ENCODE results near the gene EBP. TPM values are rescaled to one million over a fixed set of nuclear protein-coding genes. Genes with fewer than 3 reads are reported as not detected.

Gene EBP
- polyA plus RNA-seq, 1 donor (not counting 4 experiments of a cell fraction or from before 2014, with no cell fraction given): 194 TPM

DNA sequence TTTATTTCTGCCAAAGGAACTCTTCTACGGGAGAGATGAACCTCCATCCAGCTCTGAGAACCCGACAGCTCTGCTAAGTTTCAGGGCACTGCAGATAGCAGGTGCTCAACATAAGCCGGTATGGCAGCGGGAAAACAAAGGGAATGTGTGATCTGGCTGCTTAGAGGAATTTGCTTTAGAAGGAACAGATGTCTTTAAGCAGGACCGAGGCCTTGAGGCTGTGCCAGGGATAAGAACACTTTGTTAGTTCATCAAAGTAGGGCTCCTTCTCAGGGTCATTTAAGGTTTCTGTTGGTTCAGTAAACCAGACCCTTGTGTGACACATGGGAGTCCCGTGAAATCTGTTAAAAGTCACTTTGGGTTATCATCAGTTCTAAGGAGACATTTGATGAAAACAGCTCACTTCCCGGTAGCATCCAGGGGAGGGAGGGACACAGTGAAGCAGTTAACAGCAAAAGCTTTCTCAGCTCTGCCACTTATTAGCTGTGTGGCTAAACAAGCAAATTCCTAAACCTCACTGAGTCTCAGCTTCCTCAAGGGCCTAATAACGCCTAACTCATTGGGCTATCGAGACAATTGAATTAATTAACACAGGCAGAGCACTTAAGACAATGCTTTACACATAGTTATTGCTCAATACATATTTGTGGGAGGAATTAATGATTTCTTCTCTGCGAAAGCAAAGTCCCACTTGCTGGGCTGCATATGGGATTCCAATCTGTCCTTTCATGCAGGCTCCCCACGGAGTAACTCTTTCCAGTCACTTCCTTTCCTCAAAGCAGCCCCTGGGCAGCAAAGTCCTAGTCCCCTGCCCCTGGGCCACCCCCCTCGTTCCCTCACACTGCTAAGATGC, 48.5 kb upstream of the EBP start:
- TF ChIP-seq EZH2 (IDR thresholded peaks at IDR 0.05; ENCODE audit: low read length): no peak
- TF ChIP-seq, protein P1, sequence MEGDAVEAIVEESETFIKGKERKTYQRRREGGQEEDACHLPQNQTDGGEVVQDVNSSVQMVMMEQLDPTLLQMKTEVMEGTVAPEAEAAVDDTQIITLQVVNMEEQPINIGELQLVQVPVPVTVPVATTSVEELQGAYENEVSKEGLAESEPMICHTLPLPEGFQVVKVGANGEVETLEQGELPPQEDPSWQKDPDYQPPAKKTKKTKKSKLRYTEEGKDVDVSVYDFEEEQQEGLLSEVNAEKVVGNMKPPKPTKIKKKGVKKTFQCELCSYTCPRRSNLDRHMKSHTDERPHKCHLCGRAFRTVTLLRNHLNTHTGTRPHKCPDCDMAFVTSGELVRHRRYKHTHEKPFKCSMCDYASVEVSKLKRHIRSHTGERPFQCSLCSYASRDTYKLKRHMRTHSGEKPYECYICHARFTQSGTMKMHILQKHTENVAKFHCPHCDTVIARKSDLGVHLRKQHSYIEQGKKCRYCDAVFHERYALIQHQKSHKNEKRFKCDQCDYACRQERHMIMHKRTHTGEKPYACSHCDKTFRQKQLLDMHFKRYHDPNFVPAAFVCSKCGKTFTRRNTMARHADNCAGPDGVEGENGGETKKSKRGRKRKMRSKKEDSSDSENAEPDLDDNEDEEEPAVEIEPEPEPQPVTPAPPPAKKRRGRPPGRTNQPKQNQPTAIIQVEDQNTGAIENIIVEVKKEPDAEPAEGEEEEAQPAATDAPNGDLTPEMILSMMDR (optimal IDR thresholded peaks at IDR 0.05 in 1 of 3, IDR thresholded peaks at IDR 0.05 in 1 of 3, conservative IDR thresholded peaks at IDR 0.05 in 1 of 3; ENCODE audit: extremely low read depth in 1 of 3, insufficient read depth in 2 of 3, low read length in 3 of 3): no peak
- dilution Hi-C loops (cut with MboI; ENCODE audit: extremely low pct_ligation_motif_present, low sequenced_read_pairs): no loop called here
- DNase-seq (ENCODE audit: low read depth, low spot score) (no peak), FAIRE-seq (no peak)
- Histone ChIP-seq H3K36me3 (ENCODE audit: control insufficient read depth in 2 of 2, extremely low read depth in 1 of 2, insufficient read depth in 2 of 2, low read length in 2 of 2) (no peaks in the 10 kb centered on the region), H3K9me3 (ENCODE audit: control insufficient read depth, low read depth, low read length) (no peaks in the 10 kb centered on the region), H2AFZ (ENCODE audit: control insufficient read depth, low read length) (no peak overlapping the region), H3K9me1 (ENCODE audit: control insufficient read depth, extremely low read depth, insufficient read depth, low read length) (no peaks in the 10 kb centered on the region), H3K9ac (ENCODE audit: control insufficient read depth, extremely low read depth, insufficient read depth, low read length) (no peak overlapping the region), H3K79me2 (ENCODE audit: control insufficient read depth, insufficient read depth, low read length) (peaks cover 24% of the 10 kb centered on the region), H3K27me3 (ENCODE audit: control insufficient read depth, extremely low read depth, insufficient read depth, low read length) (no peaks in the 10 kb centered on the region), H3K27ac (ENCODE audit: control insufficient read depth, insufficient read depth, low read length) (no peak overlapping the region), H3K4me2 (ENCODE audit: control insufficient read depth, extremely low read depth, insufficient read depth, low read depth, low read length) (no peak overlapping the region), H3K4me1 (ENCODE audit: control insufficient read depth, extremely low read depth, insufficient read depth, low read length) (peaks cover 17% of the 10 kb centered on the region), H4K20me1 (ENCODE audit: control insufficient read depth, extremely low read depth, insufficient read depth, low read length) (no peaks in the 10 kb centered on the region), H3K4me3 (ENCODE audit: control insufficient read depth in 2 of 3, extremely low read depth in 1 of 3, insufficient read depth in 2 of 3, low read depth in 1 of 3, low read length in 3 of 3) (no peak overlapping the region)

DNA sequence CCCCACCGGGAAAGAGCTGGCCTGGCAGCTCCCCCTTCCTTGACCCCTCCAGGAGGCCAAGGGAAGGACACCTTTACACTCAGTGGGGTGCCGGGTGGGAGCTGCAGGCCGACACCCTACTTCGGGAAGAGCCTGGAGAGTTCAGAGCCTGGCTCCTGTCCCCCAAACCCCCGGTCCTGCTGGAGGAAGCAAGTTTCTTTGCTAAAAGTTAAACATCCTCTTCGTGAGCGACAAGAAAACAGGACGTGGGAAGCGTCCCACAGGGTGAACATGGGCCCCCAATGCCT, 48.0 kb upstream of the EBP start:
- peaks cover 27% of the 10 kb centered on the region for H3K79me2 ChIP-seq (ENCODE audit: control insufficient read depth, insufficient read depth, low read length)
- H3K4me1 ChIP-seq (ENCODE audit: control insufficient read depth, extremely low read depth, insufficient read depth, low read length): peaks cover 17% of the 10 kb centered on the region
- H3K36me3 ChIP-seq (ENCODE audit: control insufficient read depth in 2 of 2, extremely low read depth in 1 of 2, insufficient read depth in 2 of 2, low read length in 2 of 2): no peaks in the 10 kb centered on the region
- FAIRE-seq (no peak), DNase-seq (ENCODE audit: low read depth, low spot score) (no peak)
- no peaks in the 10 kb centered on the region for H3K9me1 ChIP-seq (ENCODE audit: control insufficient read depth, extremely low read depth, insufficient read depth, low read length)
- no peak overlapping the region for H2AFZ ChIP-seq (ENCODE audit: control insufficient read depth, low read length)
- no peak overlapping the region for H3K27ac ChIP-seq (ENCODE audit: control insufficient read depth, insufficient read depth, low read length)
- H4K20me1 ChIP-seq (ENCODE audit: control insufficient read depth, extremely low read depth, insufficient read depth, low read length): no peaks in the 10 kb centered on the region
- no peak overlapping the region for H3K9ac ChIP-seq (ENCODE audit: control insufficient read depth, extremely low read depth, insufficient read depth, low read length)
- no peaks in the 10 kb centered on the region for H3K9me3 ChIP-seq (ENCODE audit: control insufficient read depth, low read depth, low read length)
- dilution Hi-C loops (cut with MboI; ENCODE audit: extremely low pct_ligation_motif_present, low sequenced_read_pairs): no loop called here
- H3K27me3 ChIP-seq (ENCODE audit: control insufficient read depth, extremely low read depth, insufficient read depth, low read length): no peaks in the 10 kb centered on the region
- TF ChIP-seq EZH2 (IDR thresholded peaks at IDR 0.05; ENCODE audit: low read length): no peak
- TF ChIP-seq, protein P1 (optimal IDR thresholded peaks at IDR 0.05 in 1 of 3, IDR thresholded peaks at IDR 0.05 in 1 of 3, conservative IDR thresholded peaks at IDR 0.05 in 1 of 3; ENCODE audit: extremely low read depth in 1 of 3, insufficient read depth in 2 of 3, low read length in 3 of 3): no peak
- H3K4me3 ChIP-seq (ENCODE audit: control insufficient read depth in 2 of 3, extremely low read depth in 1 of 3, insufficient read depth in 2 of 3, low read depth in 1 of 3, low read length in 3 of 3): no peak overlapping the region
- no peak overlapping the region for H3K4me2 ChIP-seq (ENCODE audit: control insufficient read depth, extremely low read depth, insufficient read depth, low read depth, low read length)
